K562 (cell line): ENCODE results near the gene SPINT1. TPM values are rescaled to one million over a fixed set of nuclear protein-coding genes. Genes with fewer than 3 reads are reported as not detected.
A peak's percentile ranks its signal among the peaks of the same experiment; 100 is the strongest.

ENCODE experiments used
- ATAC-seq: fragments of 200-7000 bp; cut with Tn5 transposase; 3 replicates; pipeline ENCODE4 v1.9.1; 2020; ENCODE audit warnings: moderate library complexity
- BruUV-seq: library from RNA; stranded (reverse); fragments of 400-500 nt; replicated peaks from 2 replicates; lab custom pipeline; 2021; lab: Mats Ljungman, UMichigan
- CTCF ChIA-PET: fragments of 300-600 bp; formaldehyde crosslinking; extraction: SDS; loops from one replicate; lab custom pipeline; 2021; ENCODE audit warnings: low intra/inter-chr PET ratio; lab: Yijun Ruan, JAX
- POLR2A ChIA-PET: fragments of 300-600, 350-650 bp; sonication (Branson Sonifier 250); formaldehyde crosslinking; extraction: SDS; loops from one replicate; lab custom pipeline; 2021; ENCODE audit warnings: antibody characterized with exemption, inconsistent platforms; lab: Yijun Ruan, JAX
- DNase-seq, 4 experiments: peaks; one replicate each; pipeline versions ENCODE4 v3.0.0 to v3.0.0-alpha.2; 2011 to 2018; ENCODE audit warnings: low spot score in 3 of 4, mixed read lengths in 3 of 4; ENCODE audit errors: extremely low read depth in 1 of 4
- FAIRE-seq: peaks from 2 replicates; lab custom pipeline; 2011; peaks lifted over from hg19 to GRCh38; lab: Jason Lieb, UNC
- H2AFZ ChIP-seq: 2 replicates; pipeline ENCODE4 v1.6.0; 2011; ENCODE audit warnings: low read depth, low read length, control low read depth, inconsistent platforms
- H3K27ac ChIP-seq: fragments of 200-600 bp; 3 replicates; pipeline ENCODE4 v1.8.0; 2011; ENCODE audit warnings: low read depth, mild to moderate bottlenecking, control low read depth, inconsistent platforms, low read length, moderate library complexity, mixed read lengths; ENCODE audit errors: extremely low read depth
- H3K27me3 ChIP-seq, 2 experiments: fragments of 300-600 bp in 1 of 2; 2 replicates in 1 of 2; 3 replicates in 1 of 2; pipeline versions ENCODE4 v1.6.0 to v1.8.0; 2011; ENCODE audit warnings: inconsistent platforms in 2 of 2, low read length in 2 of 2, mild to moderate bottlenecking in 1 of 2, mixed read lengths in 1 of 2, moderate library complexity in 1 of 2; ENCODE audit not compliant: control insufficient read depth in 2 of 2, insufficient read depth in 2 of 2
- H3K36me3 ChIP-seq: fragments of 300-600 bp; 3 replicates; pipeline ENCODE4 v1.8.0; 2011; ENCODE audit warnings: mild to moderate bottlenecking, low read length, inconsistent platforms; ENCODE audit not compliant: control insufficient read depth, insufficient read depth
- H3K4me1 ChIP-seq, 2 experiments: fragments of 200-600 bp in 1 of 2; replicated peaks in 1 of 2; 2 replicates in 1 of 2; 3 replicates in 1 of 2; pipeline versions ENCODE4 v1.5.1 to v1.8.0; 2011; ENCODE audit warnings: inconsistent platforms in 2 of 2, low read length in 2 of 2, mild to moderate bottlenecking in 1 of 2, mixed read lengths in 1 of 2, moderate library complexity in 1 of 2; ENCODE audit not compliant: control insufficient read depth in 2 of 2, insufficient read depth in 2 of 2
- H3K4me2 ChIP-seq: 2 replicates; pipeline ENCODE4 v1.6.1; 2011; ENCODE audit warnings: low read length, control low read depth, inconsistent platforms, mixed read lengths; ENCODE audit not compliant: insufficient read depth
- H3K4me3 ChIP-seq: fragments of 200-600 bp; sonication (generic), shearing (Covaris generic); 2 replicates; pipeline ENCODE4 v1.5.1; 2016; ENCODE audit warnings: control low read depth, inconsistent platforms
- H3K79me2 ChIP-seq: fragments of 200-600 bp; 3 replicates; pipeline ENCODE4 v1.8.0; 2011; ENCODE audit warnings: low read length, inconsistent platforms; ENCODE audit not compliant: control insufficient read depth, insufficient read depth
- H3K9ac ChIP-seq, 2 experiments: 2 replicates each; pipeline versions ENCODE4 v1.6.0 to v1.6.1; 2011; ENCODE audit warnings: low read depth in 2 of 2, low read length in 2 of 2, control low read depth in 1 of 2, inconsistent platforms in 1 of 2, mild to moderate bottlenecking in 1 of 2, mixed read lengths in 1 of 2; ENCODE audit not compliant: insufficient read depth in 1 of 2
- H3K9me1 ChIP-seq: one replicate; pipeline ENCODE4 v1.6.0; 2011; ENCODE audit warnings: inconsistent platforms, mild to moderate bottlenecking, low read length, moderate library complexity; ENCODE audit not compliant: control insufficient read depth, insufficient read depth
- H3K9me3 ChIP-seq: replicated peaks from 2 replicates; pipeline ENCODE4 v1.5.1; 2011; ENCODE audit warnings: low read depth, low read length, inconsistent platforms; ENCODE audit not compliant: control insufficient read depth, insufficient read depth
- H4K20me1 ChIP-seq: replicated peaks from 2 replicates; pipeline ENCODE4 v1.6.1; 2011; ENCODE audit warnings: low read length, inconsistent platforms, mixed read lengths; ENCODE audit not compliant: control insufficient read depth, insufficient read depth
- CHD1 ChIP-seq: fragments of 200-600 bp; sonication (generic); IDR thresholded peaks from one replicate; pipeline ENCODE4 v1.6.1; 2012; ENCODE audit warnings: mild to moderate bottlenecking, moderate library complexity, low read length, inconsistent platforms
- POLR2B ChIP-seq: fragments of 450-650 bp; IDR thresholded peaks from 2 replicates; pipeline ENCODE4 v1.6.1; 2018; ENCODE audit warnings: low read depth; ENCODE audit not compliant: partially characterized antibody
- PRDM10 ChIP-seq: fragments of 450-650 bp; IDR thresholded peaks from 2 replicates; pipeline ENCODE4 v1.6.1; 2018; ENCODE audit not compliant: partially characterized antibody
- RBM25 ChIP-seq: fragments of 200-400 bp; formaldehyde crosslinking; IDR thresholded peaks from 2 replicates; pipeline ENCODE4 v1.6.1; 2018; ENCODE audit warnings: low read length, low read depth, moderate library complexity; ENCODE audit not compliant: severe bottlenecking
- STAT6 ChIP-seq: sonication (generic); formaldehyde crosslinking; IDR thresholded peaks from 2 replicates; pipeline ENCODE4 v1.8.1; 2023; ENCODE audit warnings: mild to moderate bottlenecking, missing genetic modification reagents
- ZNF217 ChIP-seq: sonication (generic); formaldehyde crosslinking; IDR thresholded peaks from 2 replicates; pipeline ENCODE4 v1.8.0; 2022; ENCODE audit warnings: mild to moderate bottlenecking, missing genetic modification reagents
- ZNF232 ChIP-seq: sonication (generic); formaldehyde crosslinking; IDR thresholded peaks from 2 replicates; pipeline ENCODE4 v1.8.0; 2022; ENCODE audit warnings: mild to moderate bottlenecking, missing genetic modification reagents
- ZNF431 ChIP-seq: sonication (generic); formaldehyde crosslinking; IDR thresholded peaks from 2 replicates; pipeline ENCODE4 v1.8.0; 2022; ENCODE audit warnings: mild to moderate bottlenecking, missing genetic modification reagents
- ZNF699 ChIP-seq: fragments of 250-450 bp; sonication (Bioruptor Pico); IDR thresholded peaks from 2 replicates; pipeline ENCODE4 v1.8.0; 2021; ENCODE audit warnings: mild to moderate bottlenecking, moderate library complexity; ENCODE audit not compliant: insufficient replicate concordance
- WGBS: fragments of 100-300 bp; shearing (Covaris generic); methylation state at CpG from one replicate; pipeline ENCODE4 v1.1.6; 2016; ENCODE audit warnings: low coverage, mixed read lengths; ENCODE audit not compliant: insufficient coverage; ENCODE audit errors: missing lambda C conversion rate; 5-methylcytosine and 5-hydroxymethylcytosine counted together
- in situ Hi-C: fragments of 300-500 bp; cut with MboI; formaldehyde crosslinking; loops from 4 replicates; pipeline ENCODE4 v1.15.0; 2018; ENCODE audit warnings: inconsistent platforms, mixed read lengths
- intact Hi-C: fragments of 100-400 bp; cut with micrococcal nuclease; formaldehyde crosslinking; loops from 2 replicates; pipeline ENCODE4 v1.14.2; 2022
- polyA plus RNA-seq, 8 experiments: library from polyadenylated mRNA; depleted of rRNA in 4 of 8; stranded (reverse) in 5 of 8; unstranded in 3 of 8; fragments of >200 nt; fragmentation: Nextera tagmentation in 2 of 8; fragmentation: Illumina TruSeq in 1 of 8; extraction: Ambion mirVana in 2 of 8; extraction: Trizol in 1 of 8; gene quantifications; 2 replicates each; pipeline versions ENCODE4 v1.2.1 to v1.2.3, GENCODE V29; 2011 to 2014; ENCODE audit warnings: inconsistent platforms in 1 of 8, missing spikeins in 1 of 8
- total RNA-seq, 7 experiments: library from RNA; depleted of rRNA in 6 of 7; stranded (reverse); fragments of >200 nt in 6 of 7; fragmentation: Illumina TruSeq in 2 of 7; extraction: Trizol in 2 of 7; gene quantifications; 2 replicates each; pipeline versions ENCODE4 v1.2.1 to v1.2.3, GENCODE V29; 2011 to 2021; ENCODE audit warnings: low replicate concordance in 1 of 7

Gene SPINT1
- total and polyA plus RNA-seq, 9 of the 15 experiments (the other 6 are each of a cell fraction or from before 2014, with no cell fraction given) = 0.78 to 4.5 (median 1.5) TPM

- TF ChIP-seq CHD1 (no peak), ZNF217 (no peak), ZNF431 (no peak), POLR2B (no peak), PRDM10 (peak; percentile 87), ZNF699 (CRISPR knock-in tag) (no peak), STAT6 (no peak), RBM25 (no peak), ZNF232 (CRISPR knock-in tag) (no peak)
- no TSS peak for BruUV-seq
- DNase-seq (no peak), FAIRE-seq (no peak), ATAC-seq (no peak)
- Histone ChIP-seq H4K20me1 (peaks cover 4% of the 10 kb centered on the region), H3K4me2 (no peak overlapping the region), H3K4me1 (peaks cover under 1 to 11% of the 10 kb centered on the region in 2 experiments; a peak in 4 of 5 replicates), H3K27ac (no peak overlapping the region), H3K27me3 (no peaks in the 10 kb centered on the region), H3K4me3 (no peak overlapping the region), H3K9me3 (no peaks in the 10 kb centered on the region), H3K79me2 (no peaks in the 10 kb centered on the region), H2AFZ (no peak overlapping the region), H3K9me1 (no peaks in the 10 kb centered on the region), H3K9ac (no peak overlapping the region), H3K36me3 (no peaks in the 10 kb centered on the region)
- intact Hi-C loops = no loop called here
- CTCF ChIA-PET = no interaction called here
- POLR2A ChIA-PET = no interaction called here
- 52% methylated on average over 2 of the region's 2 CpGs for WGBS
- in situ Hi-C loops = no loop called here
These were observed 22.7 kb upstream of the SPINT1 start for GRCh38 chr15:40821195-40821594.
